ENCODE results near the gene GFRA1.

The GFRA1 gene

DNA sequence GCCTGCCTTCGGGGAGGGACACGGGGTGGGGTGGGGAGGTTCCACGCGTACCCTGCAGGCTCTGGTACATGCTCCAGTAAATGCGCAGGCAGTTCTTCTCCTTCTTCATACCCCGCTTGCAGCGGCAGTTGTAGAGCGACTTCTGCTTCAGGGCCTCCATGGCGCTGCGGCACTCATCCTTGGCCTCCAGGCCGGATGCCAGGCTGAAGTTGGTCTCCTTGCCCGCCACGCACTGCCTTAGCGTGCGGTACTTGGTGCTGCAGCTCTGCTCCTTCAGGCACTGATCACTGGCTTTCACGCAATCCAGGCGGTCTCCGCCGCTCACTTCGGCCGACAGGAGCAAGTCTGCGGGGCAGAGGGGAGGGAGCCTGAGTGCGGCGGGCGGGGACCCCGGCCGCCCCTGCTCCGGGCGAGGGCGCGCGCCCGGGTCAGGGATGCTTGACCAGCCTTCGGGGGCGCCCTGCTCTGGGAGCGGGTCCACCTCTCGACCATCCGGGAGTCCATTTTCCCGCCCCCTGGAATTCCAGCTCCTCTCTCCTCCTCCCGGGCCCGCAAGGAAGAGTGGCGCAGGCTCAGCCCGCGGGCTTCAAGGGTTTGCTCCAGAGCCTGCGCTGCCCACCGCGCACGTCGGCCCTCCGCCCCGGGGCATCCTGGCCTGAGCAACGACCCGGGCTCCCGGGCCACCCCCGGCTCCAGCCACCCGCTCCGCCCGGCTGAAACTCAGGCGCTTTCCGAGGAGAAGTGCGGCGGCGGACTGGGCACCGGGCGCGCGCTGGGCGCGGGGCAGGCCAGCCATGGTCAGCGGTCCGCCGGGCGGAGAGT, 2.0 kb downstream of the GFRA1 start:
- no peak for DNase-seq

DNA sequence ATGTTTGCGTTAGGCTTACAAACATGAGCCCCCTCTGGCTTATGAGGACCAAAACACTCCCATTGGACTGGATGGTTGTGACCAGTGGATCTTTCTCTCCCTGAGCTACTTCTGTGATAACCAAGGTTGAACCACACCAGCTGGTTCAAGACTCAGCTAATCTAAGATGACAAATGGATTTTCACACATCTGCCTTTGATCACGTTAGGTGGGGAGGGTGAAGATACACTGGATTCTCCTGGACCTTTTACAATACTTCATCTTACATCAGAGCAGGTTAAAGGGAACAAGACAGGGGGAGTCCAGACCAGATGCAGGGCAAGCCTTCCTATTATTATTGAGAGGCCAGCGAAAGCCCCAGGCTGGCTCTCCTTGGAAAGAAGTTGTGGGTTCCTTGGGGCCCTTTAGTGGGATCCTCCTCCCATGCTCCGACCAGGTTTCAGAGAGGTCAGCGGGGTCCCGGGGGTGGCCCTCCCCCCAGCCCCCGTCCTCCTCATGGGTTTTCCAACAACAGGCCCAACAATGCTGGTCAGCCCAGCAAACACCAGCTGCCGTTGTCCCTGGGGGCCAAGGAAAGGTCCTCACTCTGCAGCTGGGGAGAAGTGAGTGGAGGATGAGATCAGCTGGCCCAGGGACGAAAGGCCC, 2.8 kb downstream of the GFRA1 start:
- DNase-seq: no peak

DNA sequence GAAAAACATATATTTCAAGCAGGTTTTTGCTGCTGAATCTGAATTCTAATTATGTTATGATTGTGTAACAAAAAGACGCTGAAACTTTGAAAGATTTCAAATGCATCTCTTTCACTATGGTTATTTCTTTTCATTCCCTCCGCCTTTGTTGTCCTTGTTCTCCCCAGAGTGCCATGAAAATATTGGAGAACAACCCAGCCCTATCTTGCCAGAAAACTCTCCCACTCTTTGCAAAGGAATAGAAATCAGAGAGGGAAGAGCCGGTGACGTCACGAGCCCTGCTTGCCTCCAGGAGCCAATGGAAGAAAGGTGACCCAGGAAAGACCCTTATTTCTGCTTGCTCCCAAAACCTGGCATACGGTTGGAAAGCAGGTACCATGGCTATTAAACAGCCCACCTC, 3.4 kb downstream of the GFRA1 start:
- DNase-seq: no peak

DNA sequence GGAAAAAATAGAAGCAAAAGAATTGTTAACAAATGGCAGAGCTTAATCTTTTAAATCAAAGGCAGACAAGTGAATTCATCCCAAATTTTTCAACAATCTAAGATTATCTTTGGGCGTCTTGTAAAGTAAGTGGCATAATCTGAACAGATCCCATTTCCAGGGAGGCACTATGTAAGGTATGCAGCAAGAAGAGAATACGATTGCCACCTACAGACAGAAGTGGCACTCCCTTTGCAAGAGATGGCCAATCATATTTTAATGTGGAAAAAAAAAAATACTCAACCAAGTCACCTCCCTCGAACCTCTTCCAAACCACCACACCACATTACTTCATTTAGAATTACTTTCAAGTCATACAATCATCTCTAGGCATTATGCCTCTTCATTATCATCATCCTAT, 4.0 kb downstream of the GFRA1 start:
- no peak for DNase-seq

DNA sequence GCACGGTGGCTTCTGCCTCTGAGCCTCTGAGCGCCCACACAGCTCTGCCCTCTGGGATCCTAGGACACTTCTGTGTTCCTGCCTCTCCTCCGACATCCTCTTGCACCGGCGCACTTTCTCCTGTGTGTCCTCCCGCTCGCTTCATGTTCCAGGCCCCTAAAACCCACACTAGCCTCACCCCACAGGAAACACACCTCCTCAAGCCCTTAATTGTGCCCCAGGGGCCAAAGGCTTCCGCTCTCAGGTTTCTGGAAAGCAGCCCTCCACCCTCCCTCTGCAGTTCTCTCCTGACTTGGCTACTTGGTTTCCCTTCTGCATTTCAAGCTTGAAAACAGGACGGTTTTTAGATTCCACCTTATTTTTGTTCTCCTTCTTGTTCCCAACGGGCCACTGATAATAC, 7.3 kb downstream of the GFRA1 start:
- no peak for DNase-seq

DNA sequence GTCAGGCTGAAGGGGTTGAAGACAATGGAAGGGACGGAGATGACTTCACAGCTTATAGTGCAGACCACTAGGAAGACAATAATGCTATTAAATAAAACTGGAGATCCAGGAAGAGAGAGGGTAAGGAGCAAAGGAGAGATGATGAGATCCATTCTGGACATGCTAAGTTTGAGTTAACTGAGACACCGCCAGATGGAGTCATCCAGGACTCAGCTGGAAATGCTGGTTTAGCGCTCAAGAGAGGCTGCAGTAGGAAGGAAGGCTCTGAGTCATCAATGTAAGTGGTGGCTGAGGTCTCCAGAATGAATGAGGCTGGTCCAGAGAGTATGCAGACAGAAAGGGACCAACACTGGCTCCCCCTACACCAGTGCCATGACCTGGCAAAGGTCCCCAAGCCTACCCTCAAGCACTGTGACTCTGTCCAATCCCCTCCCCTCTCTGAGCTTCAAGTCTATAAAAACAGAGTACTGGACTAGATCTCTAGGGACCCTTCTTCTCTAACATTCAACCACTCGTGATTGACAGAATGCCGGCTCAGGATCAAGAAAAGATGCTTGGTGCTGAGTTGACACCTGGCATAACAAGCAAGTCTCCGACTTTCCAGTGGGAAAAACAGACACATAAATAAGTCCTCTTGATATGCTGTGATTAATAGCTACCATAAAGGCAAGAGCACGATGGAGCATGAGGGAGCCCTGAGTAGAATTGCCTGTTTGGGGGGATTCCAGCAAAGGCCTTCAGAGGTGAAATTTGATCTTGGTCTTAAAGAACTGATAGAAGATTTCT, 8.9 kb downstream of the GFRA1 start:
- DNase-seq: no peak

DNA sequence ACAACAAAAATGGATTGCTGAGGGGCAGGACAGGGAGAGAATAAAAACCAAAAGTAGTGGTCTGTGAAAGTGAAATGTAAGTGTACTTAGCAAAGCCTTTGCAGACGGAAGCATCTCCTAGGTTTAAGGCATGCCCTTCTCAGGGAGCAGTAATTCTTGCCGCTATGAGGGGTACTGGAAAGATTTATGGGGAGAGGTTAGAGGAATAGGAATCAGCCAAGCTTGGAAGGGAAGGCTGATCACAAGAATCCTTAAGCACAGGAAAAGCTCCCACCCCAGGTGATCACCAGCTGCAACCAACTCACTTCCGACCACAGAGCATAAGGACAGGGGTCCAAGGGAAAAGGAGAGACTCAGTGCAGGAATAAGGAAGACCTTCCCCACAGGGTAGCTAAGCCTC, 10.3 kb downstream of the GFRA1 start:
- DNase-seq: no peak

DNA sequence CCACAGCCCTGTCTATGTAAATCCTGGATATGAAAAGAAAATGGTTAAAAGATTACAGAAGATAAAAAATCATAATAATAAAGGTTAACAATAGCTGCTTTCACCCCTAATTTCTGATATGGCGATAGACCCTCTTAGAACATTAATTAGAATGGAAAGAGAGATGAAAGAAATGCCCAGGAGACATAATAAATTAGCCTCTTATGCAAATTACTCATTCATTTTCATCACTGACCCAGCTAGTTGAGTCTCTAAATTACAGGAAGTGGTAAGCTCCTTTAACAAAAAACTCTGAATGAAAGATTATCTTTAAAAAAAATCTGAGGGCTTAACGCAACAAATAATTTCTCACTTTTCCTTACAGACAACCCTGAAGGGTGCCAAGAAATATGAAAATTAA, 12.4 kb downstream of the GFRA1 start:
- no peak for DNase-seq

DNA sequence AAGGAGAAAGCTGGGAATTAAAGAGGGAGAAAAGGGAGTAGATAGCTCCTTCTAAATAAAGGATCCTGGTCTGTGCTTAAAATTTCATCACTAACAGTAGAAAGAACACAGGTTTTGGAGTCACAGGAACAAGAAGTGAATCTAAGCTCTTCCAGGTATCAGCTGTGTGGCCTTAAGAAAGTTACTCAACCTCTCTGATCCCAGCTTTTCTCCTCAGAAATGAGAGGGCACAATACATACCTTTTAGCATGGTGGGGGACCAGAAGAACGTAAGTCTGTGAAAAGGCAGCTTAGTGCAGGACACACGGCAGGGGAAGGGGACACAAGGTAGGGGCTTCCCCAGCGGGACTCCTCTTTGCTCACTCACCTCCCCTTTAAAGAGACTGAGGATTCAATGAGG, 13.4 kb downstream of the GFRA1 start:
- no peak for DNase-seq

DNA sequence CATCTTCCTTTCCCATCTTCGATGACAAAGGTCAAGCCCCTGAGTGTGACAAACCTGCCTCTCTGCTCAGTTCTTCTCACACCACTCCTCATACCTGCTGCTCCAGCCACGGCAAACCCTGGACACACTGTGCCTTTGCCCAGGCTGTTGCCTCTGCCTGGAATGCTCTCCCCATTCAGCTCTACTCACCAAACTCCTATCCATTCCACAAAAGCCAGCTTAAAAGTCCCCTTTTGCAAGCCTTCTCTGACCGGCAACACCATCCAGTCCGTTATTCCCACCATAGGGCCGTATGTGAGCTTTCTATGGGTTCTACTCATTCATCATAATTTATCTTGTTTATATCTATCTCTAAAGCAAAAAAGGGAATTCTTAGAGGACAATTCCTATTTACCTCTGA, 15.2 kb downstream of the GFRA1 start:
- DNase-seq: no peak

DNA sequence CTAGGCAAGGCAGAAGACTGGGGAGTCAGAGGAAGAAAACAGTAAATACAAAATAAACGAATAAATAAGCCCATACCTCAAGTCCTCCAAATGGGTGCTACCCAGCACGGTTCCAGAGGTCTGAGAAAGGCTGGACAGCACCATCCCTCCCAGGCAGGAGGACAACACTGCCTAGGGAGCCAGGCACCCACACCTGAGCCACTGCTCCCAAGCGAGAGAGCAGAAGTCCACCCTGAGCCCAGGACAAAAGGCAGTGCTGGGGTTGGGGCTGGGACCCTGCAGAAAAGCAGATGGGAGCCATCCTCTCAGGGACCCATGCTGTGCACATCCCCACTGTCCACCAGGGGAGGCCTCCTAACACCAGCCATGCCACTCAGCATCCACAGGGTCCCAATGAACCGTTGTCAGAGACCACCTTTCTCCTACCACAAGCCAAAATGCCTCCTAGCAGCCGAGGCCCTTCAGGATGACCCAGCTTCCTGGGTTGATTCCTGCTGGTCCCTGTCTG, 16.2 kb downstream of the GFRA1 start:
- DNase-seq: no peak

DNA sequence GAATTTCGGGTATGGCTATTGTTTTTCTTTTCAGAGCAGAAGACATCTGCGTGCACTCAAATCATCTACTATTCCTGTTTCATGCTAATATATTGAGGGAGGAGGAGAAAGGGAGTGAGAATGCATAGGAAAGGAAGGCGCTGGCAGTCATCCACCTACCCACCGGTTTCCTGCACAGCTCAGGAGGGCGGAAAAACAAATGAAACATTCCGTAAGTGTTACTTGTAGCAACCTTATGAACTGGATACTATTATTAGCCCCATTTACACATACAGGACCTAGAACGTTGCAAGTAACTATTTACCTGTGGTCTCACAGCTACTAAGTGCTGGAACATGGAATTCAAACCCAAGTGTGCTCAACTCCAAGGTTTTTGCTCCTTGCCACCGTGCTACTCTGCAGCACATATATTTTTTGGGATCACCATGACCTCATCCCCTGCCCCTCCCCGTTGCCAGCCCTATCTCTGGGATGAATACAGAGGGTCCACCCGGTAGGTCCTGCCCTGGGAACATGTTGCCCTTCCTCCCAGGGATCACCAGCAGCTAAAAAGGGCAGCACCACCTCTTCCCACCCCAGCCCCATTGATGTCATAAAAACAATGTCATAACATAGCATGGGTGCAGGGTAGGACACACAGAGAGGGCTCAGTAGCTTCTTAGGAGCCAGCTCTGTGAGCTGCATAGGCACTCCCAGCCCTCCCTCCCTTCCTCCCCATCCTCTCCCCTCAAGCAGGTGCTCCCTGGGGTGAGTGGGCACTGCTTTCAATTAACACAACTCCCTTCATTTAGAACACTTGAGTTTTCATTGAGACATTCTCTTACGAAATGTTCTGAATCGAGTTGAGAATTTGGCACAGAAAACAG, 16.9 kb downstream of the GFRA1 start:
- DNase-seq: no peak

DNA sequence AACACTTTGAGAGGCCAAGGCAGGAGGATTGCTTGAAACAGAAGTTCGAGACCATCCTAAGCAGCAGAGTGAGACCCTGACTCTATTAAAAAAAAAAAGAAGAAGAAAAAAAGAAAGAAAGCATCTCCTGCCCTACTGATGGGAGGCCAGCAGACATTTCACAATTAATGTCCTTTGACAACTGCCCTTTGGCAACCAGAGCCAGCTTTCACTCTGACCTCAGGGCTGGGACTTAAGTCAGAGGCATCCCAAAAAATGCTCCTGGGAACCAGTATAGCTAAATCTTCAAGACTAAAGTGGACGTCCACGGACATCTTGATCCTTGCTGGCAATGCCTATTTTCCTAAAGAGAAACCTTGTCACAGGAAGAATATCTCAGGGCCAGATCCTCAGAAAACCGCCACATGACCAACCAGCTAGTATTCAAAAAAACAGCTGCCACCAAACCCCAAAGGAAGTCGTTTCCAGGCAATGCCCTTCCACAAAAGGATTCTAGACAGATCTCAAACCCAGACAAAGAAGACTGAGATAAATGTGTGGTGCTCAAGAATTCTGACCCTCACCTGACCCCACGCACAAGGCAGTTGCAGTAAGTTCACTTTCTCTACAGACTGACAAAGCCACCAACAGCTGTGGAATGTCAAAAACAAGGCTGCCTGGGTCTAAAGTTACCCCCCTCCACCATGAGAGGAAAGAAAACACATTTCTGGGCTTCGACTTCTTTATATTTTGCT, 18.4 kb downstream of the GFRA1 start:
- DNase-seq: no peak

DNA sequence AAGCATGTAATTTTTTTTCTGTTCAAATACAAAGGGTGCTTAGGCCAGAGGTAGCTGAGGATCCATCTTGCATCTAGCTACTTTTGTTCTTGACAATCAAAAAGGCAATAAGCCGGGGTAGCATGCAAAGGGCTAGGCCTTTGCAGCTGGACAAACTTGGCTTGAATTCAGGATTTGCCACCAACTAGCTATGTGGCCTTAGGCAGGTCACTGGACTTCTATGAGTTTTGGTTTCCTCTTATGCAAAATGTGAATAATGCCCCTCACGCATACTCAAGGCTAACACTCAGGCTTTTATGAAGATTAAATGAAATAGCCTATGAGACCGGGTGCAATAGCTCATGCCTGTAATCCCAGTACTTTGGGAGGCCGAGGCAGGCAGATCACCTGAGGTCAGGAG, 19.3 kb downstream of the GFRA1 start:
- DNase-seq: no peak

DNA sequence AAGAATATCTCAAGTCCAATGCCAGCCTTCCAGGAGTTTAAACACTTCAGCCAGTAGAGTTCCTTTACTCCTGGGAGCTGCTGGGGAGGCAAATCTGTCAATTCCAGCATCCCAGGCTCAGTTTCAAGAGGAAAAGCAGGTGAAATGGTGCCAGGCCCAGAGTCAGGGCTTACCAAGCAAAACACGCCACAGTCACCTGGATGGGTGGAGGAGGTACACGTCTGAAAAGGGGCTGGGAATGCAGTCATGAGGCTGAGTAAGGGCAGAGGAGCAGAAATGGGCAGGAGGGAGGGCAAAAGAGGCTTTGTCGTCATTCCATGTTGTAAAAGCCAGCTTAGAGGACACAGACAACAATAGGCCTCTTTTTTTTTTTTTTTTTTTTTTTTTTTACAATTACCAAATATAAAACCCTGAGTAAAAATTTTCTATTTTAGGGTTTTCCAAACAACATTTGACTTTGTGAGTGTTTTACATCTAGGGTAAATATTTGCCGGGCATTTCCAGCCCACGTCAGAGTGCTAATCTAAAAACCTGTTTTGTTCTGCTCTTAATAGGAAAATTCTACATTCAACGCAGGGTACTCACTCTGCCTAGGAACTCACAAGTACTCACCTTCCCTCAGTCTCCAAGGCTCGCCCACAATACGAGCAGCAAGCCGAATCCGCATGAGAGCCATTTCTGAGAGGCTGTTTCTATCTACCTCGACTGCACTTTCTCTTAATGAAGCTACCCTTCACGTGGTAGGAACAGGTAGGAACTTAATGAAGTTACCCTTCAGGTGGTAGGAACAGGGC, 21.2 kb downstream of the GFRA1 start:
- no peak for DNase-seq

DNA sequence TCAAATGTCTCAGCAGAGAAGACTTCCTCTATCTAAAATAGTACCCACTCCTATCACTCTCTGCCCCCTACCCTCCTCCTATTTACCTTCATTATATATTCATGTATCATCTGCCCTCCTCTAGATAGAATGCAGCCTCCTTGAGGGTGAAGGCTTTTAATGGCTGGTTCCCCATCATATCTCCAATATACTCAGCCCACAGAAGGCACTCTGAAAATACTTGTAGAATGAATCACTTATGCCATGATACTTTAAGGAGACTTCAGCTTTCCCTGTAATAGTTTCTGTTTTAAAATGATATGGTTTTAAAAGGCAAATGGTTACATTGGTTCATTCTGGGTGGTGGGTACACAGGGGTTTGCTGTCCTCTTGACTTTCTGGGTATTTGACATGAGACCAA, 25.3 kb downstream of the GFRA1 start:
- DNase-seq: no peak

DNA sequence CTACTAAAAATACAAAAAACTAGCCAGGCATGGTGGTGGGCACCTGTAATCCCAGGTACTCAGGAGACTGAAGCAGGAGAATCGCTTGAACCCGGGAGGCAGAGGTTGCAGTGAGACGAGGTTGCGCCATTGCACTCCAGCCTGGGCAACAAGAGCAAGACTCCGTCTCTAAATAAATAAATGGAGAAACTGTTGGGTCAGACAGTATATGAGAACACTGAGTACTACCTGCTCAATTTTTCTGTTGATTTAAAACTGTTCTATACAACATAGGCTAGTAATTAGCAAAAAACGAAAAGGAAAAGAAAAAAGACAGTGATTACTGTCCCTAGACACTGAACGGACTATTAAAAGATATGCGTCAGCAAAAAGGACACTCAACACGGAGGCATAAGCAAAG, 26.7 kb downstream of the GFRA1 start:
- no peak for DNase-seq

DNA sequence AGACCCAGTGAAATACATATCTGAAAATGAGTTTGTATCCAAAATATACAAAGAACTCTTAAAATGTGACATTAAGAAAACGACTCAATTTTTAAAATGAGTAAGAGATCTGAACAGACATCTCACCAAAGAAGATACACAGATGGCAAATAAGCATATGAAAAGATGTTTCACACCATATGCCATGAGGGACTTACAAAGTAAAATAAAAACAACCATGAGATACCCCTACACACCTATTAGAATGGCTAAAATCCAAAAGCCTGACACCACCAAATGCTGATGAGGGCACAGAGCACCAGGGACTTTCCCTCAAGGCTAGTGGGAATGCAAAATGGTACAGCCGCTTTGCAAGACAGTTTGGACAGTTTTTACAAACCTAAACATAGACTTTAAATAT, 27.9 kb downstream of the GFRA1 start:
- DNase-seq: no peak

DNA sequence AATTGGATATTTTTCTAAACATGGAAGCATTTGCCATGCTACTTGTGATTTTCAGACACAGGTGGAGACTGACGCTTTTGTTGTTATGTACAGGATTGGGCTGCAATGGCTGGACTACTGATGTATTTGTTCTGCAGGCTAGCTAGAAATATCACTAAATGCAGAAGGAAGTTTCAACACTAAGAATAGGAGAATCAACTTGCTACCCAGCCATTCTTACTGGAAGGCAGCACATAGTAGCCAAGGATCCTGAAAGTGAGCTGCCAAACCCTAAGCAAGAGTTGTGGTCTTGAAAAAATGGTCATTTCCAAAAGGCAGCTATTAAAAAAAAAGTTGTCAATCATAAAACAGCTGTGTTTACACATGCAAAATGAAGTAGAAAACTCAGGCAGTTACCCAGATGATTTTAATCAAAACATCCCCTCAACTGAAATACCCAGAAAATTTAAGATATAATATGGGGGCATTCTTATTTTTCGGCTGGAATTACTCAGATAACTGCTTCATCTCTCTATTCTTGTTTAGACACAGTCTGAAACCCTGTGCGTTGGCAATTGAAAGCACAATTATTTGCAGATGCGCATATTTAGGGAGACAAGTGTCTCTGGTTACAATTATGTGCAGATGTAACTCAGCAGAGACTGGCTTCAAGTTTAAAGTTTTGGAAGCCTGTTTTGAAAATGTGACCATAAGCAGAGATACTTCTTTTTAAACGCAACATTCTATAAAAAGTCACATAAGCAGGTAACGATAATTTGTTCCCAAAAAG, 31.2 kb downstream of the GFRA1 start:
- no peak for DNase-seq

DNA sequence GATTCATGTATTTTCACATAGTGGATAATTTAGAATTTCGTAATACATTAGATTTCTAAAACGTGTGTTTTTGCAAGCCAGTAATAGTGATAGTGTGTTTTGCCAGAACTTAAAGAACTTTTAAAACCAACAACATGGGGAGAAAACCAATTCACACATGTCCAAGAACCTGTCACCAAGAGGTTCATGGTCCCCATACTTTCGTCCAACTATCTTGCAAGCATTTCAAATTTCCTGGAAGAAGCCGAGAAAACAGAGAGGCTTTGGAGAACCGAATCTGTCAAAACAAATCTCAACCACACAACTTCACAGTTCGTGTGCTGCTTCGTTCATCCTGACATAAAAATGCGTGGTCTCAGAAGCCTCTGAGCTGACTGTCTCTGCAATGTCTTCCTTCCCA, 31.9 kb downstream of the GFRA1 start:
- no peak for DNase-seq
